Nucleus accumbens (tissue), 56 donors: Measurements from ENCODE around the gene ACTN3.
A peak's percentile ranks its signal among the peaks of the same experiment; 100 is the strongest.
"Not testable (repeated sequence)": the region's sequence is repeated elsewhere in the genome, so short reads cannot be mapped to it uniquely, and the experiment has no call there.

Experiments used
- DNase-seq, 56 donors: peaks; one replicate each; lab custom pipeline; 2025; lab: John Stamatoyannopoulos, UW

Gene ACTN3

GRCh38 chr11:66562907-66563583, 16.3 kb downstream of the ACTN3 start:
- peak in 1 of 56 donors; percentile 13 for DNase-seq

GRCh38 chr11:66563832-66564231, 17.1 kb downstream of the ACTN3 start:
- DNase-seq = no peak

GRCh38 chr11:66564538-66564937, 17.8 kb downstream of the ACTN3 start:
- no peak for DNase-seq

- no peak for DNase-seq
Observed at GRCh38 chr11:66564984-66565383, 18.3 kb downstream of the ACTN3 start.

- no peak for DNase-seq
Observed at GRCh38 chr11:66566221-66566620, 19.5 kb downstream of the ACTN3 start.

GRCh38 chr11:66567787-66568123, 21.1 kb downstream of the ACTN3 start:
- no peak for DNase-seq

GRCh38 chr11:66568124-66568916, 21.6 kb downstream of the ACTN3 start, which contains the start of gene CTSF:
Gene CTSF, minus strand, starts transcription at chr11:66568606. Its CDS starts 120 bp downstream, at chr11:66568486.
- DNase-seq = peak in 55 of 56 donors; percentile 31 to 96 (median 87)

GRCh38 chr11:66569076-66569475, 22.4 kb downstream of the ACTN3 start:
- no peak for DNase-seq

GRCh38 chr11:66570079-66570849, 23.6 kb downstream of the ACTN3 start:
- DNase-seq = no peak

GRCh38 chr11:66570850-66571180, 24.1 kb downstream of the ACTN3 start:
- no peak for DNase-seq

GRCh38 chr11:66579017-66579606, 32.4 kb downstream of the ACTN3 start:
- DNase-seq = peak in 48 of 56 donors; percentile 13 to 87 (median 46)

- DNase-seq = no peak
Observed at GRCh38 chr11:66580803-66581202, 34.1 kb downstream of the ACTN3 start.

- DNase-seq = no peak
Observed at GRCh38 chr11:66581261-66581660, 34.6 kb downstream of the ACTN3 start.

GRCh38 chr11:66582565-66583147, 36.0 kb downstream of the ACTN3 start:
- DNase-seq = not testable (repeated sequence)

GRCh38 chr11:66585447-66585846, 38.7 kb downstream of the ACTN3 start:
- not testable (repeated sequence) for DNase-seq

- DNase-seq = no peak
Observed at GRCh38 chr11:66586136-66586535, 39.4 kb downstream of the ACTN3 start.

- DNase-seq = not testable (repeated sequence)
Observed at GRCh38 chr11:66589315-66589714, 42.6 kb downstream of the ACTN3 start.

GRCh38 chr11:66589996-66590675, 43.4 kb downstream of the ACTN3 start:
- no peak for DNase-seq

GRCh38 chr11:66591175-66591574, 44.5 kb downstream of the ACTN3 start:
- DNase-seq = no peak
